Activated naive CD4-positive, alpha-beta T cell treated with Interleukin-2 at 50 U/mL for 16 hours (primary cell): ENCODE data around the gene GNB1.

Source experiments
- DNase-seq: peaks from one replicate; pipeline ENCODE4 v3.0.0-alpha.2; 2020

The GNB1 gene

GRCh38 chr1:1907098-1907736 is 16.3 kb upstream of the GNB1 start:
- DNase-seq, result no peak

GRCh38 chr1:1906185-1907097 is 15.6 kb upstream of the GNB1 start:
- peak; percentile 74 for DNase-seq

- DNase-seq, result no peak
Observed at GRCh38 chr1:1903224-1903623, 12.3 kb upstream of the GNB1 start.

- DNase-seq, result no peak
Observed at GRCh38 chr1:1901641-1902294, 10.9 kb upstream of the GNB1 start.

- no peak for DNase-seq
Observed at GRCh38 chr1:1900883-1901640, 10.2 kb upstream of the GNB1 start.

GRCh38 chr1:1899967-1900327 is 9.1 kb upstream of the GNB1 start:
- no peak for DNase-seq

- no peak for DNase-seq
Observed at GRCh38 chr1:1899266-1899966, 8.5 kb upstream of the GNB1 start.

GRCh38 chr1:1898246-1898933 is 7.5 kb upstream of the GNB1 start:
- no peak for DNase-seq

- DNase-seq, result no peak
Observed at GRCh38 chr1:1895456-1896336, 4.8 kb upstream of the GNB1 start.

- no peak for DNase-seq
Observed at GRCh38 chr1:1895060-1895418, 4.2 kb upstream of the GNB1 start.

GRCh38 chr1:1894354-1895059 is 3.6 kb upstream of the GNB1 start:
- no peak for DNase-seq

- no peak for DNase-seq
Observed at GRCh38 chr1:1893997-1894353, 3.1 kb upstream of the GNB1 start.

GRCh38 chr1:1893291-1893985 is 2.6 kb upstream of the GNB1 start:
- DNase-seq, result no peak

GRCh38 chr1:1892763-1893120 is 1.9 kb upstream of the GNB1 start:
- no peak for DNase-seq

- peak; percentile 30 for DNase-seq
Observed at GRCh38 chr1:1892079-1892762, 1.3 kb upstream of the GNB1 start.

- peak; percentile 73 for DNase-seq
Observed at GRCh38 chr1:1891349-1892078, 627 bp upstream of the GNB1 start.

GRCh38 chr1:1889847-1890505 is 911 bp downstream of the GNB1 start:
- peak; percentile 48 for DNase-seq
